Stimulated activated naive CD4-positive, alpha-beta T cell treated with Interleukin-2 at 50 U/mL for 16 hours (primary cell): ENCODE data around the gene ORMDL1.

Source experiments
- DNase-seq: peaks from one replicate; lab custom pipeline; 2025; lab: John Stamatoyannopoulos, UW

Gene ORMDL1

GRCh38 chr2:189783927-189784867 lies at the start of gene ORMDL1, which contains the start of gene PMS1:
Gene ORMDL1 (minus strand): TSS chr2:189784339. CDS start chr2:189782595, 1,744 bp downstream.
Gene PMS1 (plus strand): TSS chr2:189784450. CDS start chr2:189791810, 7,360 bp downstream.
- peak; percentile 93 for DNase-seq

GRCh38 chr2:189830510-189830909 lies 46.4 kb upstream of the ORMDL1 start:
- DNase-seq: no peak

- no peak for DNase-seq
These were observed 45.1 kb upstream of the ORMDL1 start for GRCh38 chr2:189829102-189829833.

- DNase-seq: no peak
These were observed 41.9 kb upstream of the ORMDL1 start for GRCh38 chr2:189826039-189826438.

GRCh38 chr2:189824694-189825396 lies 40.7 kb upstream of the ORMDL1 start:
- DNase-seq: no peak

- DNase-seq: no peak
These were observed 38.0 kb upstream of the ORMDL1 start for GRCh38 chr2:189821953-189822748.

- no peak for DNase-seq
These were observed 35.2 kb upstream of the ORMDL1 start for GRCh38 chr2:189819297-189819704.

GRCh38 chr2:189818249-189819038 lies 34.3 kb upstream of the ORMDL1 start:
- DNase-seq: no peak

- no peak for DNase-seq
These were observed 19.3 kb upstream of the ORMDL1 start for GRCh38 chr2:189803431-189803830.

- no peak for DNase-seq
These were observed 18.3 kb upstream of the ORMDL1 start for GRCh38 chr2:189802396-189802912.

GRCh38 chr2:189799531-189799930 lies 15.4 kb upstream of the ORMDL1 start:
- peak; percentile 22 for DNase-seq

GRCh38 chr2:189799030-189799331 lies 14.8 kb upstream of the ORMDL1 start:
- no peak for DNase-seq

- no peak for DNase-seq
These were observed 14.3 kb upstream of the ORMDL1 start for GRCh38 chr2:189798312-189799029.

GRCh38 chr2:189797902-189798301 lies 13.8 kb upstream of the ORMDL1 start:
- no peak for DNase-seq

- DNase-seq: no peak
These were observed 10.2 kb upstream of the ORMDL1 start for GRCh38 chr2:189794310-189794709.

- DNase-seq: no peak
These were observed 7.4 kb upstream of the ORMDL1 start for GRCh38 chr2:189791338-189792042.

- no peak for DNase-seq
These were observed 650 bp downstream of the ORMDL1 start for GRCh38 chr2:189783451-189783926.

- DNase-seq: no peak
These were observed 1.9 kb downstream of the ORMDL1 start for GRCh38 chr2:189782221-189782671.

GRCh38 chr2:189772212-189772611 lies 11.9 kb downstream of the ORMDL1 start:
- DNase-seq: no peak
